ENCODE results near the gene RAC3. TPM values are rescaled to one million over a fixed set of nuclear protein-coding genes. Genes with fewer than 3 reads are reported as not detected.

The RAC3 gene
- 0.59 and 1.8 TPM in 2 replicates for total RNA-seq

DNA sequence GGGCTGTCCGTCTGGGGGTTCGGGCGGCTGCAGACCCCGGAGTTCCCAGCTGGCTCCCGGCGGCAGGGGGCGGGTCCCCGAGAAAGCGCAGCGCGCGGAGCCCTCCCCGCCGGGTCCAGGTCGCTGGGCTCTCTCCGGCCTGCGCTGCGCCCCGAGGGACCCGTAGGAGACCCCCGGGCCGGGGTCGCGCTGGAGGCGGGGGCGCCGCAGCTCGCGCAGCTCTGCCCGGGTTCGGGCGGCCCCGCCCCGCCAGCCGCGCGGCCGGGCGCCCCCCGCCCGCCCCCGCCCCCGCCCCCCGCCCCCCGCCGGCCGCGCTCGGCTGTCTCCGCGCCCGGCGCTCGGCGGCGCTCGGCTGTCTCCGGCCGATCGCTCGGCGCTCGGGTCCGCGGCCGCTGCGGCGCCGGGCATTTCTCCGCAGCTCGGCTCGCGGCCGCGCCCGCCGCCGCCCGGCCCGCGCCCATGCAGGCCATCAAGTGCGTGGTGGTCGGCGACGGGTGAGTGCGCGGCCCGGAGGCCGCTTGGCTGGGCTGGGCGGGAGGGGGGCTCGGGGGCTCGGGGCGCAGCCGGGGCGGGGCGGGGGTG, at the start of gene RAC3:
TSS of gene RAC3 (plus strand) at position 376 of the 582 bp plus-strand sequence. CDS start at position 460, 84 bp downstream.
- DNase-seq (ENCODE audit: insufficient read length, low spot score, missing footprints): peak; percentile 98

GRCh38 chr17:81983011-81983638, 48.4 kb upstream of the RAC3 start:
- H3K4me3 ChIP-seq (ENCODE audit: insufficient read depth, low read length): no peak overlapping the region
- peaks cover 13% of the 10 kb centered on the region for H3K79me2 ChIP-seq (ENCODE audit: insufficient read depth, low read length)
- H3K4me1 ChIP-seq (ENCODE audit: insufficient read depth, low read length): peaks cover 3% of the 10 kb centered on the region
- no peak overlapping the region for H3K27ac ChIP-seq (ENCODE audit: low read depth, low read length)
- H3K27me3 ChIP-seq (ENCODE audit: insufficient read depth, low read length): no peaks in the 10 kb centered on the region
- no peaks in the 10 kb centered on the region for H4K20me1 ChIP-seq (ENCODE audit: insufficient read depth, low read length)
- TF ChIP-seq CTCF (IDR thresholded peaks at IDR 0.05; ENCODE audit: extremely low read depth, low read depth, low read length): no peak
- H2AFZ ChIP-seq (ENCODE audit: low read length): no peak overlapping the region
- H3K9me3 ChIP-seq (ENCODE audit: low read depth, low read length): no peaks in the 10 kb centered on the region
- DNase-seq (ENCODE audit: insufficient read length, low spot score, missing footprints): no peak
- H3K36me3 ChIP-seq (ENCODE audit: insufficient read depth, low read length): peaks cover 36% of the 10 kb centered on the region
- H3K4me2 ChIP-seq (ENCODE audit: insufficient read depth, low read length): no peak overlapping the region

More for the DNA sequence above, at the start of gene RAC3:
- peaks cover 5% of the 10 kb centered on the region for H4K20me1 ChIP-seq (ENCODE audit: insufficient read depth, low read length)
- H3K36me3 ChIP-seq (ENCODE audit: insufficient read depth, low read length): no peaks in the 10 kb centered on the region
- no peaks in the 10 kb centered on the region for H3K27me3 ChIP-seq (ENCODE audit: insufficient read depth, low read length)
- H3K4me1 ChIP-seq (ENCODE audit: insufficient read depth, low read length): peaks cover 10% of the 10 kb centered on the region
- H3K9me3 ChIP-seq (ENCODE audit: low read depth, low read length): no peaks in the 10 kb centered on the region
- no peak within 1 kb of the TSS for H3K27ac ChIP-seq (ENCODE audit: low read depth, low read length)
- no peak for TF ChIP-seq CTCF (IDR thresholded peaks at IDR 0.05; ENCODE audit: extremely low read depth, low read depth, low read length)
- peak within 1 kb of the TSS; percentile 83 for H3K4me2 ChIP-seq (ENCODE audit: insufficient read depth, low read length)
- peak within 1 kb of the TSS; percentile 72 for H3K4me3 ChIP-seq (ENCODE audit: insufficient read depth, low read length)
- H2AFZ ChIP-seq (ENCODE audit: low read length): peak within 1 kb of the TSS; percentile 72
- no peaks in the 10 kb centered on the region for H3K79me2 ChIP-seq (ENCODE audit: insufficient read depth, low read length)

GRCh38 chr17:81983639-81984373, 47.7 kb upstream of the RAC3 start:
- H3K27ac ChIP-seq (ENCODE audit: low read depth, low read length): no peak overlapping the region
- no peaks in the 10 kb centered on the region for H4K20me1 ChIP-seq (ENCODE audit: insufficient read depth, low read length)
- peaks cover 8% of the 10 kb centered on the region for H3K79me2 ChIP-seq (ENCODE audit: insufficient read depth, low read length)
- no peak for TF ChIP-seq CTCF (IDR thresholded peaks at IDR 0.05; ENCODE audit: extremely low read depth, low read depth, low read length)
- no peaks in the 10 kb centered on the region for H3K9me3 ChIP-seq (ENCODE audit: low read depth, low read length)
- no peak overlapping the region for H3K4me2 ChIP-seq (ENCODE audit: insufficient read depth, low read length)
- DNase-seq (ENCODE audit: insufficient read length, low spot score, missing footprints): no peak
- no peaks in the 10 kb centered on the region for H3K4me1 ChIP-seq (ENCODE audit: insufficient read depth, low read length)
- H3K27me3 ChIP-seq (ENCODE audit: insufficient read depth, low read length): no peaks in the 10 kb centered on the region
- H3K36me3 ChIP-seq (ENCODE audit: insufficient read depth, low read length): peaks cover 36% of the 10 kb centered on the region
- no peak overlapping the region for H3K4me3 ChIP-seq (ENCODE audit: insufficient read depth, low read length)
- no peak overlapping the region for H2AFZ ChIP-seq (ENCODE audit: low read length)

Data from osteoblast (primary cell).